Kidney (tissue), 14 donors: Measurements from ENCODE around the gene DAO. TPM values are rescaled to one million over a fixed set of nuclear protein-coding genes. Genes with fewer than 3 reads are reported as not detected.

Experiments
- DNase-seq, 5 donors: peaks; one replicate each; pipeline ENCODE4 v3.0.0-alpha.2; 2013 to 2020
- FAIRE-seq: peaks from 2 replicates; lab custom pipeline; 2012; peaks lifted over from hg19 to GRCh38; lab: Jason Lieb, UNC
- H3K27ac ChIP-seq, 2 donors: one replicate each; pipeline ENCODE4 v1.7.0; 2013; ENCODE audit warnings: low read depth in 2 of 2, low read length in 2 of 2, inconsistent platforms in 1 of 2
- H3K27me3 ChIP-seq: one replicate; pipeline ENCODE4 v1.7.1; 2013; ENCODE audit warnings: low read length, inconsistent platforms; ENCODE audit not compliant: control insufficient read depth, insufficient read depth
- H3K36me3 ChIP-seq, 3 donors: one replicate each; pipeline versions ENCODE4 v1.7.0 to v1.7.1; 2013; ENCODE audit warnings: low read length in 3 of 3, control low read depth in 1 of 3, inconsistent platforms in 1 of 3; ENCODE audit not compliant: insufficient read depth in 3 of 3, control insufficient read depth in 2 of 3
- H3K4me1 ChIP-seq, 3 donors: one replicate each; pipeline versions ENCODE4 v1.7.0 to v1.7.1; 2013; ENCODE audit warnings: low read length in 3 of 3, inconsistent platforms in 1 of 3, low read depth in 1 of 3; ENCODE audit not compliant: control insufficient read depth in 2 of 3, insufficient read depth in 2 of 3
- H3K4me3 ChIP-seq, 3 donors: one replicate each; pipeline versions ENCODE4 v1.7.0 to v1.8.1; 2013; ENCODE audit warnings: low read length in 3 of 3, control low read depth in 1 of 3, inconsistent platforms in 1 of 3
- H3K9ac ChIP-seq, 3 donors: one replicate each; pipeline versions ENCODE4 v1.7.0 to v1.7.1; 2013; ENCODE audit warnings: low read length in 3 of 3, control low read depth in 1 of 3, inconsistent platforms in 1 of 3
- H3K9me3 ChIP-seq, 3 donors: one replicate each; pipeline versions ENCODE4 v1.7.0 to v1.7.1; 2013; ENCODE audit warnings: low read length in 3 of 3, control low read depth in 1 of 3, inconsistent platforms in 1 of 3; ENCODE audit not compliant: control insufficient read depth in 2 of 3, insufficient read depth in 1 of 3
- intact Hi-C: fragments of 100-400 bp; cut with DNase I; formaldehyde crosslinking; loops from one replicate; pipeline ENCODE4 v1.11.1; 2022
- polyA plus RNA-seq: library from polyadenylated mRNA; stranded (reverse); fragments of 350-450 nt; fragmentation: Illumina TruSeq; extraction: RNeasy Lipid Tissue Mini Kit (QIAGEN cat#74804); gene quantifications from one replicate; pipeline ENCODE4 v1.2.3, GENCODE V29; 2014; ENCODE audit warnings: low read depth, low replicate concordance; ENCODE audit not compliant: insufficient read depth
- total RNA-seq: library from RNA; stranded (reverse); fragmentation: NEBNext Ultra II Directional; extraction: Animal tissue kit (Norgen Biotek cat#: 25700); gene quantifications from one replicate; pipeline ENCODE4 v1.2.1, GENCODE V29; 2021
- TF ChIP-seq, protein P1 (sequence below): IDR thresholded peaks from 3 replicates; pipeline ENCODE4 v1.5.1; 2012; ENCODE audit warnings: mild to moderate bottlenecking, moderate library complexity, borderline replicate concordance; ENCODE audit not compliant: insufficient read depth; ENCODE audit errors: extremely low read depth
- donor health status: control.
- donor health status: control.
- donor health status: control.
- donor health status: control.
- donor health status: control.
- donor health status: DM: yes; HTN: yes; CAD: no.
- donor health status: Normal renal cell carcinoma (clear cell type).

Gene DAO
- total and polyA plus RNA-seq, 2 donors from 2014 or later = 0.41 to 50.4 TPM

DNA sequence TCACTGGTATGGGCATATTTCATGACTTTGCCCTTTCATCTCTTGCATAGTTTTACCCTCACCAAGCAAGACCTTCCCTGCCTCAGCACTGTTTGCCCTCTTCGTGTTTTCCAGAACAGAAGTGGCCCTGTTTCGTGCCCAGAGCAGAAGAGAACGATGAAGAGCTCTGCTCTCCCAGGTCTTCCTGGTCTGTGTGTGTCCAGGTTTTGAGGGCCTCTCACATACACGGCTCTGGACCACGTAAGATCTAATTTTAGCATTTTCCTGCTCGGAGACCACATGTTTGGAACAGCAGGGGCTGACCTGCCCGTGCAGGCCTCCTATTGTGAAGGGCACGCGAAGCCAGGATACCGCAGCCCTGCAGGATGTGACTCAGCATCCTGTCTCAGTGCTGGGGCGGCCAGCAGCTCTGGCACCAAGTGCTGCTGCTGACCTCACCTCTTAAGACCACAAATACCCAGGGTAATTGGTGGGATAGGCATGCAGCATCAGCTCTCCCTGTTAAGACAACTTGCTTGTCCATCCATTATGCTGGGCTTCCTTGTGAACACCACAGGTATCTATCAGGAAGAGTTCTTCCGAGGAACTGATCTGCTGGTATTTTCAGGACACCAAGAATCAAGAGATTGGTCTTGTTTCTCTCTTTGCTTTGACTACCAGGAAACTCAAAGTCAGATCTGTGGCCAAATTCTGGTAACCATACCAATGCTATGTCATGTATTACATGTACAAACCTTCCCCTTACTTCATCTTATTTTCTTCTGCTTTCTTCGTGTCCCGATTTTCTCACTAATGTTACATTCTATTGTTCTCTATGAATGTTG lies 41.5 kb upstream of the DAO start:
- TF ChIP-seq, protein P1, sequence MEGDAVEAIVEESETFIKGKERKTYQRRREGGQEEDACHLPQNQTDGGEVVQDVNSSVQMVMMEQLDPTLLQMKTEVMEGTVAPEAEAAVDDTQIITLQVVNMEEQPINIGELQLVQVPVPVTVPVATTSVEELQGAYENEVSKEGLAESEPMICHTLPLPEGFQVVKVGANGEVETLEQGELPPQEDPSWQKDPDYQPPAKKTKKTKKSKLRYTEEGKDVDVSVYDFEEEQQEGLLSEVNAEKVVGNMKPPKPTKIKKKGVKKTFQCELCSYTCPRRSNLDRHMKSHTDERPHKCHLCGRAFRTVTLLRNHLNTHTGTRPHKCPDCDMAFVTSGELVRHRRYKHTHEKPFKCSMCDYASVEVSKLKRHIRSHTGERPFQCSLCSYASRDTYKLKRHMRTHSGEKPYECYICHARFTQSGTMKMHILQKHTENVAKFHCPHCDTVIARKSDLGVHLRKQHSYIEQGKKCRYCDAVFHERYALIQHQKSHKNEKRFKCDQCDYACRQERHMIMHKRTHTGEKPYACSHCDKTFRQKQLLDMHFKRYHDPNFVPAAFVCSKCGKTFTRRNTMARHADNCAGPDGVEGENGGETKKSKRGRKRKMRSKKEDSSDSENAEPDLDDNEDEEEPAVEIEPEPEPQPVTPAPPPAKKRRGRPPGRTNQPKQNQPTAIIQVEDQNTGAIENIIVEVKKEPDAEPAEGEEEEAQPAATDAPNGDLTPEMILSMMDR = no peak
- Histone ChIP-seq H3K4me1 (peaks cover 0 to 54% (median 43%) of the 10 kb centered on the region in 3 donors), H3K9ac (peak overlapping the region in 2 of 3 donors; percentile 21 to 57), H3K27me3 (no peaks in the 10 kb centered on the region), H3K36me3 (peaks cover 2 to 16% (median 15%) of the 10 kb centered on the region in 3 donors), H3K27ac (peak overlapping the region; percentile 95), H3K4me3 (peak overlapping the region in 1 of 3 donors; percentile 18), H3K9me3 (no peaks in the 10 kb centered on the region)
- FAIRE-seq = no peak
- peak in 2 of 5 donors; percentile 68 to 94 for DNase-seq
- intact Hi-C loops = no loop called here

DNA sequence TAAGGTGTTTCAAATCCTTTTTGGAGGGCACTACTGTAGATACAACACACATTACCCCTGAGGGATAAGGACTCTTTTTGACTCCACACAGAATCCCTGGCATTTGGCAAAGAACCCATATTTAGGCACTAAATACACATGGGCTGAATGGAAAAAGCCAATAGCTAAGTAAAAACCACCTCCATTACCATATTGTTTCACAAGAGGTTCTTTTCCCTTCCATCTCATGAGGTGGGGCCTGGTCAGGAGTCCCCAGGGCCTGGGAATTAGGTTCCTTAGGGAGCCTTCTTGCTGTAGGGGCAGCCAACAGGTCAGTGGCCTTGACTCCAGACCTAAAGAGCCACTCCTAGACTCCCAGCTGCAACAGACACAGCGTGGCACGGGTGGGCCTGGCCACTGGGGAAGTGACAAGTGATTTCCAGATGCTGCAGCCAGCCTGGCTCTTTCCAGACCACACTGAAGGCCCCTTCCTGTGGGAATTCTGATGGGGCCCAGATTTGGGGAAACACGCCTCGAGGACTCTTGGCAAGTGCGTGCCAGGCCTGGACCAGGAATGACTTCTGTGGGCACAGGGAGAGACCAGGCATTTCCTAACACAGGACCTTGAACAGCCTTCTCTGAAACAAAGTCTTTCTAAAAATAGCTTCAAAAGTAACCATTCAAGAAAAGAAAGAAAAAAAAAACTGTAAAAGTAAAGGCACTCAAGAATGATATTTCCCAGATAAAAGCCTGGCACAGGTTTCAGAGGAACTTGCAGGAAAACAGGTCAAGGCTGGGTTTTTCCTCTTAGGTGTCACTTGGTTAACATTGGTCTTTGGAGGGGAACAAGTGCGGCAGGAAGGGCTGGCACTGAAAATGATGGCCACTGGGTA lies 40.6 kb upstream of the DAO start:
- Histone ChIP-seq H3K9me3 (no peaks in the 10 kb centered on the region), H3K27me3 (no peaks in the 10 kb centered on the region), H3K4me3 (peak overlapping the region in 1 of 3 donors; percentile 18), H3K4me1 (peaks cover 0 to 49% (median 35%) of the 10 kb centered on the region in 3 donors), H3K36me3 (peaks cover 0 to 15% (median 10%) of the 10 kb centered on the region in 3 donors), H3K9ac (peak overlapping the region in 2 of 3 donors; percentile 21 to 51), H3K27ac (peak overlapping the region; percentile 95)
- no peak for FAIRE-seq
- DNase-seq = peak in 1 of 5 donors; percentile 82
- intact Hi-C loops = no loop called here
- TF ChIP-seq, protein P1 = no peak

DNA sequence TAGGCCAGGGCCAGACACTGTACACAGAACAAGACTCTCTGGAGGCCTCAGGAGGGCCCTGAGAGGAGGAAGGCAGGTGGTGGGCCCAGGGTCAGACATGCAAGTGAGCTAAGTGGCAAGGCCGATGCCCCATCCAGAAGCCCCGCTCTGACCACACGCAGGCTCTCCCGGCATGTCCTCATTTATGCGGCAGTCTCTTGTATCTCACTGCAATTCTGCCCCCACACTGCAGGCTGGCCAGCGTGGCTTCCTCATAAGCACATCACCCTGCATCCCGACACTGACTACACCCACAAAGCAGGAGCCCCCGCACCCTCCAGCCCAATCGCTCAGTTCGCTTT lies 40.0 kb upstream of the DAO start:
- peak overlapping the region; percentile 95 for H3K27ac ChIP-seq
- TF ChIP-seq, protein P1 = no peak
- no peak overlapping the region for H3K4me3 ChIP-seq
- FAIRE-seq (no peak), DNase-seq (no peak)
- no peaks in the 10 kb centered on the region for H3K9me3 ChIP-seq
- no peaks in the 10 kb centered on the region for H3K27me3 ChIP-seq
- peaks cover 0 to 43% (median 35%) of the 10 kb centered on the region in 3 donors for H3K4me1 ChIP-seq
- H3K36me3 ChIP-seq = peaks cover 2 to 14% (median 8%) of the 10 kb centered on the region in 3 donors
- intact Hi-C loops = no loop called here
- H3K9ac ChIP-seq = peak overlapping the region in 1 of 3 donors; percentile 21
